Measurements from ENCODE around the gene LRP5.

The LRP5 gene

GRCh38 chr11:68309621-68310185, 2.7 kb upstream of the LRP5 start:
- no peak for DNase-seq

DNA sequence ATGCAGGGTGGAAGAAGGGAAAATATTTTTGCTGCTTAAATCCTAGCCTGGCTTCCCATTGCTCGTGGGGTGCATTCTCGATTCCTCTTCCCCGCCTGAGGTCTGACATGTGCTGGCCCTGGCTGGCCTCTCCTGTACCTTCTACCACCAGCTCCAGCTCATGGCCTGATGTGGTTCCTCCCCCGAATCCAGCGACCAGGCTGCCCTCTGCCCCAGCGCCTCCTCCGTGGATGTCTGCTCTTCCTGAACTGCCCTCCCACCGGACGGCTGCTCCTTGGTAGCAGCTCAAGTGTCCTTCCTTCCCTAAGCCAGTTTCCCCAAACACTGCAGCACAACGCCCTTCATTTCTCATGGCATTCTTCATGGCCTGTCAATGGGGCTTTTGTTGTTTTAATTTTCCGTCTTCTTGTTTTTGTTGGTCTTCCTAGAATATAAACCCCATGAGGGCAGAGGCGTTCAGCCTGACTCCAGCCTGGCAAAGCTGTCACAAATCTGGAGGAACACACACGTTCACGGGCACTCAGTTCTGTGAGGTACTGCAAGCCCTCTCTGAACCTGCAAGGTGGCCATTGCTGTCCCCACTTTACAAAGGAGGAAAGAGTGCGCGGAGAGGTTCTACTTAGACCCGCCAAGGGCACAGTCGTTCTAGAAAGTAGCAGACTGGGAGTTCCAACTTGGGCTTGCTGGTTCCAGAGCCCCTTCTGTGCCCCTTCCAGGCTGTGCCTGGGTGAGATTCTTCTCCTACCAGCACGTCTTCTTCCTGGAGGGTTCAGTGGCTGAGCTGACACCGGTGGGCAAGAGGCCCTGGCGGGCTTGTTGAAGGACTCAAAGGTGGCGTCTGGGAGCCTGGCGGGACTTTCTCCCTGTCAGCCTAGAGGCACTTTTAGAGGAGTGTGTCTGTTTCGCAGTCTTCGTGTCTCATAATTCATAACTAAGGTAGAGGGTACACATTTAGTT, 953 bp upstream of the LRP5 start:
- no peak for DNase-seq

- no peak for DNase-seq
Measured at GRCh38 chr11:68312780-68313573, 586 bp downstream of the LRP5 start.

GRCh38 chr11:68313574-68314202, 1.3 kb downstream of the LRP5 start:
- no peak for DNase-seq

DNA sequence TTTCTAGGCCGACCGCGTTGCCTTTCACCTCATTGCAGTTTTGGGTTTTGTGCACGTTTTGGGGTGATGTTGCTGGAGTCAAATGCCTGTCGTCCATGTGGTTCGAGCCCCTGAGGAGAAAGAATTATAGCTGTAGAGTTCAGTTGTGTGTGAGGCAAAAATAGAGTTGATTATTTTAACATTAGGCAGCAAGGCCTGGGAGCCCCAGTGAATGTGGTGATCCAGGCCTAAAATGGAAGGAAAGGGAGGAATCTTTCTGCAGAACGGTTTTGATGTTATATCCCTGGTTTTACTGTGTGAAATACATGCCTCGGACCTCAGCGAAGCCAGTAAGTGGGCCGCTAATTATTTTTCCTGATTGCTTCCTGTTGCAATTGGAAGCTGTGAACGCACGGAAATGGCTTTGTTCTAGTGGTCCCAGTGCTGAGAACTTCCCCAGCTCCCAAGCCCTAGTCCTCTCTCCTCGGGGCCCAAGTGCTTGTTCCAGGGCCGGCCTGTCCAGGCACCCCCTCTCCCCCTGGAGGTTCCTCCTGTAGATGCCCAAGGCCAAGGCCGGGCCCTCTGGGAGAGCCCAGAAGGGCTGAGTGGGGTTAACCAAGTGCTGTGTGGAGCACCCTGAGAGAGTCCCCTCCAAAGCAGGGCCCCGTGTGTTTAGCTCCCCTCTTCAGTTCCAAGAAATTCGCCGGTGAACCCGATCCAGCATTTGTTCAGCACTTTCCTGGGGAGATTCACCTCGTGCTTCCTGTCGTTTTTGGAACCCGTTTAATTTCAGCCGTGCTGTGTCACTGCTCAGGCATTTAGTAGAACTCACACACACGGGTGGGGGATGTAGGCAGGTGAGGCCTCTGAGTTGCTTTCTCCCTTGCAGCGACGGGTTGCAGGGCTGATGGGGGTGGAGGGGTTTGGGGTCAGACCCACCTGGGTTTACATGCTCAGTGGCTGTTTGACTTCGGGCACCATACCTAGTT, 2.1 kb downstream of the LRP5 start:
- no peak for DNase-seq

- DNase-seq, result no peak
Measured at GRCh38 chr11:68315171-68315920, 3.0 kb downstream of the LRP5 start.

DNA sequence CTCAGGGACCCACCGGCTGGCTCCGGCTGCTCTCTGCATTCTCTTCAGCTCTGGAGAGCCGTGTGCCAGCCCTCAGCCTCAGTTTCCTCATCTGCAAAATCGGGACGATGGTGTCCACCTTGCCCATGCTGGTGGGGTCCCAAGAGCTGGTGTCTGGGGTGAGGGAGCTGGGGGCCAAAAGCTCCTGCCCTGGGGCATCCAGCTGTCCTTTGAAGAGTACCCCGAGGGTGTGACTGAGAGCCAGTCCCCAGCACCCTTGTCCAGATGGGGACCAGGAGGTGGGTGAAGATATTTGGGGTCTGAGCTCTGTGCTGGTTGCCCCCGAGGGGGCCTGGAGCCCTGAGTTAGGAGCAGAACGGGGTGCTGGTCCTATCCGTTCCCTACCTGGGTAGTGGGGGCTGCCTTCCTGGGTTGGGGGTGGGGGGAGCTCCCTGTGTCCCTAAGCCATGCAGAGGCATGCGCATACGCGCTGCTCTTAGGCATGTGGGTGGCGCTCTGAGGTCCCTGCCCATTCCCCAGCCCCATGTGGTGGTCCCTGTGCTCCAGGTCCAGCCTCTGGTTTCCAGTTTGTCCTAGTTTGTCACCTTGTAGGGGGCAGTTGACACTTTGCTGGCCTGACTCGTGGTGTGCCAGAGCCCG, 4.9 kb downstream of the LRP5 start:
- no peak for DNase-seq

- no peak for DNase-seq
Measured at GRCh38 chr11:68321293-68322051, 9.1 kb downstream of the LRP5 start.

- no peak for DNase-seq
Measured at GRCh38 chr11:68322052-68322430, 9.7 kb downstream of the LRP5 start.

- no peak for DNase-seq
Measured at GRCh38 chr11:68324241-68324640, 11.8 kb downstream of the LRP5 start.

DNA sequence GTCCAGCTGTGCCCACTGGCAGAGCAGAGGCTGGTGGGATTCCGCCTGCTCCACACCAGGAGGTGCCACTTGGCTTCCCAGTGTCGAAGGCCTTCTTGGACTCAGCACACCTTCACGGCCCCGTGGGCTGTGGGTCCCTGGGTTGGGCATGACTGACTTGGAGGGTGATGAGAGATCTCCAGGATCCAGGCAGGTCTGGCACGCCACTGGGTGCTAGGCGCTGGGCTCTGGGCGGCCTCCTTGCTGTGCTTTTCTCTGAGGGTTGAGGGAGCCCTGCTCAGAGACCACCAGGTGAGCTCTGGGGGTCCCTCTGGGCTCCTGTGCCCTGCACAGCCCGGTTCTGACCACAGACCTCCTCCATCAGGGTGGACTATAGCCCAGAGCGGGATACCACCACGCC, 12.3 kb downstream of the LRP5 start:
- DNase-seq, result no peak

DNA sequence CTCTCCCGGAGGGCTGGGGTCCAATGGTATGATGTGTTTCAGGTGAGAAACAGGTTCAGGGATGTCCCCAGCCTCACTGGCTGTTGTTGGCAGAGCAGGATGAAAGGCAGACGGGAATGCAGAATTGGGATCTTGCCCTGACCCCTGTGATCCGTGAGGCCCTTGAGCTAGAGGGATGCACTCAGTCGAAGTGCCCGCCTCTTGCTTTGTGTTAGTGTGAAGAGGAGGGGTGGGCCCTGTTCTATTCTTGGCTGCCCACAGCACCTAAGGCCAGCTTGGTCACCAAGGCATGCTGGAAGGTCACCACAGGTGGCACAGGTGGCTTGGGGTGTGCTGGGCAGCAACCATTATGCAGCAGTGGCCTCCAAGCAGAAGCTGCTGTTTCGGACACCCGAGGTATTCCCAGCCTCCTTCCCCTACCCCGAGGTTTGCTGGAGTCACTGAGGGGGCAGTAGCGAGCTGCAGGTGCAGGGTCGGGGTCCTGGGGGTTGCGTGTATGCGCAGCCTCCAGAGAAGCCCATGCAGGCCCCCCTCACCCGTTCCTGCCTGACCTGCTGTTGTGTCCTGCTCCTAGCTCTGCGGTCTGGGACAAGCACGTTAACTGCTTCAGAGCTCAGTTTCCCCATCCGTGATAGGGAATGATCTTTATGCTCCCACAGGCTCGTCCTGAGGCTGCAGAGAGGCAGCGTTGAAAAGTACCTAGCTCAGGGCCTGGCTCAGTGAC, 13.0 kb downstream of the LRP5 start:
- no peak for DNase-seq

DNA sequence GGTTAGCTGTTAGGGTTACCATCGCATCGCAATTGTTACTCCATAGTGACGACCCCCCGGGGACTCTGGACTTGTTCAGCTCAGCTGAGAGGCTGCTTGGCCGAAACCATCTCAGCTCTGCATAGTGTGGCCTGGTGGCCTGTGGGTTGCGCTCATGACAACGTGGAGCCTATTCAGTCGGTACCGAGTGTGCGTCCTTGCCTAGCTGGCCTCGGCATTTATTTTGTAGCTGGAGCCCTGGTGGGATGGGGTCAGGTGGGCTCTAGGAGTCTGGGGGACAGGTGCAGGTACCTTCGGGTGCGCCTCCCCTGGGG, 13.5 kb downstream of the LRP5 start:
- no peak for DNase-seq

DNA sequence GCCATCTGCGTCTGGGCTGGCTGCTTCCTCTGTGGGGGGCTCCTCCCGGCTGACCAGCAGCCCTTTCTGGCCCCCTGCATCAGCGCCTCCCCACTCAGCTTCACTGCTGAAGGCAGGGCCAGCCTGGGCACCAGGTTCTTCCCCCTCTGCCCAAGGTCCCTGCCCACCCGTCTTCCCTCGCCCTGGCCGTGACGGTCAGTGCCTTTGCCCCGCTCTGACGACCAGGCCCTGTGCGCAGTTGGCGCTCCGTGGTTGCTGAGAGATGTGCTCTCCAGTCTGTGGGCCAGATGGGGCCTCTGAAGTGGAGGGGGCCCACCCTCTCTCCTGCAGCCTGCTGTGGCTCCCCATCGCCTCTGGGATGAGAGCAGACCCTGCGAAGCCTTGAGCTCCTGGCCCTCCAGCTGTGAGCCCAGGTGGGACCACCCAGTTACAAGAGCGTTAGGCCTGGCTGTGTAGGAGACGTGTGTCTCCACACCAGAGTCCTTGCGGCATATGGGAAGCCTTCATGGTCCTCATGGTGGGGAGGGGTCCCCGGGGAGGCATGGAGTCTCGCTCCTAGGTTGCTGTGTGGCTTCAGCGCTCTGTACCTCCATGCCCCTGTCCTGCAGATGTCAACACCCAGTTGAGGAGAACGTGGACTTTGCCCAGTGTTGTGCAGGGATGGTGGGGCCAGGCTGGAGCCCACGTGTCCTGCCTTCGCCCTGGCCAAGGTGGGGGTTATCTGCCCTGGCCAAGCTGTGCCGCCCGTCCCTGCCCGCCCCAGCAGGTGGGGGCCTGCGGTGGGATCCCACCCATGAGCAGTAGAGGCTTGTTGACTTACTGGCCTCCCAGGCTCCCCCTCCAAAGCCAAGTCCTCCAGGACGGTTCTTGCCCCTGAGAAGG, 14.2 kb downstream of the LRP5 start:
- no peak for DNase-seq

DNA sequence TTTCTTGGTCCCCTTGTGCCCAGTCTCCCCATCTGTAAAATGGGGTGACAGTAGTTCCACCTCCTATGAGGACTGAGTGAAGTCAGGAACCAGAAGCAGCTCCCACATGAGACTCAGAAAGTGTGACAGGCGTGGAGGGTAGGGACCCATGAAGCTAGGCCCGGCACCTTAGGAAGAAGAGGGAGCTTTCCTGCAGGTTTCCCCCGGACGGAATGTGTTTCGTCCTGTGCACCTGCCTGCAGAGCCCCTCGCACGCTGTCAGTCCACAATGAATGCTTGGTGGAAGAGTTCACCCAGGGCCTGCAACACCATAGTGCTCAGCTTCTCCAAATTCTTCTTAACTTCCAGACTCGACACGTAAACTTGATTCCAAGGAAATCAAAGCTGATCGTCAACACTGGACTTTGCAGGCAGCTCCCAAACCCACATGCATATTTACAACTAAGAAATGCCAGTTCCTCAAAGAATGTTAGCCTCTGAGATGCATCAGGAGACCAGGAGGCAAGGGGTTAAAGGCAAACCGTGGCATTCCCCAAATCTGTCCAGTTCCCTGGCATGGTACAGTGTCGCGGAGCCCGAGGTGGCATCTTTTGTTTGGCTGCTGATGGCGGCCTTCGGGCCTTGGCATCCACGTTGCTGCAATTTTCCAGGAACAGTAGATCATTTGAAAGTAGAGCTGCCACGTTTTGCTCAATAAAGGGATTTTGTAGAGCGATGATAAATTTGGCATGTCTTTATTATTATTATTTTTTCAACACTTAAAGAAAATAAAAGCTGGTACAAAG, 15.4 kb downstream of the LRP5 start:
- no peak for DNase-seq

DNA sequence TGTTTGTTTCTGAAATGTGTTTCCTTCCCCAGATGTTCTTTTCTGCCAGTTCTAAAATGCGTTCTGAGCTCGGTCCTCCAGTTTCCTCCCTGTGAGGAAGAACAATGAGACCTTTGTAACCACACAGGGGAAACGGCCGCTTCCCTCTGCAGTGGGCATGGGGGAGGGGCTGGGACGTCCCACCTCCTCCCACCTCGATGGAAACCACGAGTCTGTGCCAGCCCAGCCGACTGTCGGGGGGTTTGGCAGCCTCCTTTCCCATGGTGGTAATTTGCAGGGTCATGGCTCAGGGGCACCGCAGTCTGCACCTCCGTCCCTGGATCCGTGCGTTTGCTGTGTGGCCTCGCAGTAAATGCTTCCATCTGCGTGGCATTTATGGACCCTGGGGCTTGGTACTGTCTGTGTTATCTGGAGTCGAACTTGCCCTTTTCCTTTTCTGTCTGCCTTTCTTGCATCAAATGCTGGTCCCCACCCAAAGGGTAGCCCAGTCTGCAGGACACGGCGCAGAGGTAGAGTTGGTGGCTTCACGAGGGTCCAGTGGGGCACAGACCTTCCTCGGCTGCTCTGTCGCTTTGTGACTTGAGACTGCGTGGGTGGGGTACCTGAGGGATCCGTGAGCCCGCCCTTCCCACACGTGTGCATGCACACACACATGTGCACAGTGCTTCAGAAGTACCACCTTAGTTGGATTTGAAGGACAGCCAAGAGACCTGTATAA, 16.1 kb downstream of the LRP5 start:
- no peak for DNase-seq

DNA sequence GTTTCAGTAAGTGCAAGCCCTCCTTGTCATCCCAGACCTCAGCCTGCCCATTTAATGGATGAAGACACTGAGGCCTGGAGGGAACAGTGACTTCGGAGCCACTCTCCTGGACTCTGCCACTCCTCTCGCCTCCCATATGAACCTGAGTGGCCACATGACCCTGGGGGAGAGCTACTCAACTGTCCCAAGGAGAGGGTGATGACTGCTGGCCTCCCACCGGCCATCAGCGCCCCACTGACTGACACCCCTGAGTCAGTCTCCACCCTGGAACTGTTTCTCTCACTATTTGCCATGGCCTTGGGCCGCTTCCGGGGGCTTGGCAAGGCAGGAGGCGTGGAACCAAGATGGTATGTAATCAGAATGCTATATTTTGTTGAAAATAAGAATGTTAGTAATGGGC, 17.1 kb downstream of the LRP5 start:
- DNase-seq, result no peak

Measured in NCI-H1694 (cell line).